OCI-LY1 (cell line): ENCODE data around the gene KIF19.

Experiments used
- H2AFZ ChIP-seq: fragments of 200-600 bp; sonication (generic), shearing (Covaris generic); 2 replicates; pipeline ENCODE4 v1.6.0; 2014; ENCODE audit warnings: antibody characterized with exemption, mild to moderate bottlenecking, low read length
- H3F3A ChIP-seq: fragments of 200-600 bp; sonication (generic), shearing (Covaris generic); 2 replicates; pipeline ENCODE4 v1.6.0; 2014; ENCODE audit warnings: mild to moderate bottlenecking, antibody characterized with exemption, low read length, moderate library complexity; ENCODE audit not compliant: insufficient read depth
- H3K27ac ChIP-seq: fragments of 200-600 bp; sonication (generic); 2 replicates; pipeline ENCODE4 v1.5.1; 2014; ENCODE audit warnings: low read length, mixed run types, mild to moderate bottlenecking, low read depth; ENCODE audit not compliant: poor library complexity, severe bottlenecking
- H3K27me3 ChIP-seq: fragments of 200-600 bp; sonication (generic); 2 replicates; pipeline ENCODE4 v1.6.0; 2014; ENCODE audit warnings: antibody characterized with exemption, mild to moderate bottlenecking, low read length, moderate library complexity; ENCODE audit not compliant: insufficient read depth
- H3K36me3 ChIP-seq: fragments of 200-600 bp; sonication (generic); 2 replicates; pipeline ENCODE4 v1.6.1; 2014; ENCODE audit warnings: mild to moderate bottlenecking, antibody characterized with exemption, low read length, moderate library complexity, mixed read lengths; ENCODE audit not compliant: insufficient read depth
- H3K4me1 ChIP-seq: fragments of 200-600 bp; sonication (generic); 2 replicates; pipeline ENCODE4 v1.5.1; 2014; ENCODE audit warnings: mild to moderate bottlenecking, low read length, moderate library complexity; ENCODE audit not compliant: insufficient read depth, severe bottlenecking
- H3K4me2 ChIP-seq: fragments of 200-600 bp; sonication (generic), shearing (Covaris generic); 2 replicates; pipeline ENCODE4 v1.6.1; 2014; ENCODE audit warnings: low read length
- H3K4me3 ChIP-seq: fragments of 200-600 bp; sonication (generic); 2 replicates; pipeline ENCODE4 v1.5.1; 2014; ENCODE audit warnings: low read length, low read depth, mild to moderate bottlenecking, mixed read lengths; ENCODE audit not compliant: poor library complexity, severe bottlenecking
- H3K79me2 ChIP-seq: fragments of 200-600 bp; shearing (Covaris generic); 2 replicates; pipeline ENCODE4 v1.6.1; 2016; ENCODE audit warnings: mixed run types, low read length, mixed read lengths; ENCODE audit not compliant: insufficient read depth
- H3K9ac ChIP-seq: fragments of 200-600 bp; sonication (generic), shearing (Covaris generic); 2 replicates; pipeline ENCODE4 v1.6.1; 2014; ENCODE audit warnings: mild to moderate bottlenecking, low read length, mixed read lengths
- H3K9me2 ChIP-seq: fragments of 200-600 bp; sonication (generic), shearing (Covaris generic); 2 replicates; pipeline ENCODE4 v1.6.1; 2014; ENCODE audit warnings: low read depth, mild to moderate bottlenecking, low read length, mixed read lengths
- H3K9me3 ChIP-seq: fragments of 200-600 bp; shearing (Covaris generic); 2 replicates; pipeline ENCODE4 v1.6.1; 2014; ENCODE audit warnings: low read length, mixed read lengths
- H4K20me1 ChIP-seq: fragments of 200-600 bp; sonication (generic), shearing (Covaris generic); 2 replicates; pipeline ENCODE4 v1.6.0; 2016; ENCODE audit warnings: mild to moderate bottlenecking, low read length; ENCODE audit not compliant: insufficient read depth
- CTCF ChIP-seq: fragments of 200-600 bp; sonication (generic), shearing (Covaris generic); IDR thresholded peaks from 2 replicates; pipeline ENCODE4 v1.5.1; 2017; ENCODE audit warnings: mild to moderate bottlenecking, antibody characterized with exemption, low read length, moderate library complexity, mixed read lengths
- EZH2 ChIP-seq: fragments of 200-600 bp; sonication (generic), shearing (Covaris generic); IDR thresholded peaks from 2 replicates; pipeline ENCODE4 v1.8.0; 2017; ENCODE audit warnings: borderline replicate concordance, mixed run types, mild to moderate bottlenecking, antibody characterized with exemption, low read length, moderate library complexity, mixed read lengths

Gene KIF19

GRCh38 chr17:74309902-74310301 lies 16.1 kb upstream of the KIF19 start:
- Histone ChIP-seq H3K4me3 (no peak overlapping the region), H3K36me3 (no peaks in the 10 kb centered on the region), H3K27ac (no peak overlapping the region), H3K4me2 (no peak overlapping the region), H3K9me2 (no peaks in the 10 kb centered on the region), H3K79me2 (no peaks in the 10 kb centered on the region), H3K9ac (no peak overlapping the region), H3K4me1 (no peaks in the 10 kb centered on the region), H3K9me3 (no peaks in the 10 kb centered on the region), H4K20me1 (no peaks in the 10 kb centered on the region), H3K27me3 (0 out of 2 replicates have a peak, but pooled peaks cover 4% of the 10 kb centered on the region), H2AFZ (no peak overlapping the region), H3F3A (no peaks in the 10 kb centered on the region)
- TF ChIP-seq CTCF (no peak), EZH2 (no peak)

- H3K9ac ChIP-seq = no peak overlapping the region
- no peak overlapping the region for H3K27ac ChIP-seq
- H3K27me3 ChIP-seq = 0 out of 2 replicates have a peak, but pooled peaks cover 11% of the 10 kb centered on the region
- no peaks in the 10 kb centered on the region for H3K9me2 ChIP-seq
- no peak for TF ChIP-seq EZH2
- TF ChIP-seq CTCF = no peak
- H3K4me3 ChIP-seq = no peak overlapping the region
- no peak overlapping the region for H2AFZ ChIP-seq
- no peaks in the 10 kb centered on the region for H3K36me3 ChIP-seq
- no peak overlapping the region for H3K4me2 ChIP-seq
- H3F3A ChIP-seq = no peaks in the 10 kb centered on the region
- H3K9me3 ChIP-seq = no peaks in the 10 kb centered on the region
- no peaks in the 10 kb centered on the region for H4K20me1 ChIP-seq
- no peaks in the 10 kb centered on the region for H3K79me2 ChIP-seq
- H3K4me1 ChIP-seq = no peaks in the 10 kb centered on the region
Observed at GRCh38 chr17:74314877-74315276, 11.1 kb upstream of the KIF19 start.

GRCh38 chr17:74316220-74316619 lies 9.8 kb upstream of the KIF19 start:
- Histone ChIP-seq H3K36me3 (no peaks in the 10 kb centered on the region), H3K27ac (no peak overlapping the region), H3K9me3 (no peaks in the 10 kb centered on the region), H3F3A (no peaks in the 10 kb centered on the region), H2AFZ (no peak overlapping the region), H4K20me1 (no peaks in the 10 kb centered on the region), H3K4me3 (no peak overlapping the region), H3K4me2 (no peak overlapping the region), H3K4me1 (no peaks in the 10 kb centered on the region), H3K79me2 (no peaks in the 10 kb centered on the region), H3K27me3 (peaks cover 13% of the 10 kb centered on the region; the same call in 1 of the 2 replicates), H3K9me2 (no peaks in the 10 kb centered on the region), H3K9ac (no peak overlapping the region)
- TF ChIP-seq CTCF (no peak), EZH2 (no peak)
